Astrocyte of the spinal cord (primary cell): ENCODE measurements around the gene SPATA13.

Experiments
- DNase-seq: peaks from one replicate; pipeline ENCODE4 v3.0.0; 2011; ENCODE audit warnings: low read depth, low spot score
- H3K4me3 ChIP-seq: 2 replicates; pipeline ENCODE4 v1.5.1; 2011; ENCODE audit warnings: low read depth, mild to moderate bottlenecking, low read length, moderate library complexity
- CTCF ChIP-seq: IDR thresholded peaks from 2 replicates; pipeline ENCODE4 v1.5.1; 2012; ENCODE audit warnings: low read depth, mild to moderate bottlenecking, low read length, inconsistent platforms
- in situ Hi-C: cut with HindIII; loops from 2 replicates; pipeline ENCODE4 v1.10.0; 2017; ENCODE audit warnings: low sequenced_read_pairs

SPATA13 gene

GRCh38 chr13:24257497-24257896 lies 97.0 kb downstream of the SPATA13 start:
- no peak for TF ChIP-seq CTCF
- in situ Hi-C loops = no loop called here
- H3K4me3 ChIP-seq = no peak overlapping the region
- DNase-seq = no peak

- no peak for DNase-seq
- no peak overlapping the region for H3K4me3 ChIP-seq
- TF ChIP-seq CTCF = no peak
- in situ Hi-C loops = no loop called here
Observed at GRCh38 chr13:24261566-24261965, 101.0 kb downstream of the SPATA13 start.

GRCh38 chr13:24263632-24264031 lies 103.1 kb downstream of the SPATA13 start:
- no peak for TF ChIP-seq CTCF
- DNase-seq = peak; percentile 39
- in situ Hi-C loops = no loop called here

GRCh38 chr13:24264976-24265375 lies 104.5 kb downstream of the SPATA13 start:
- no peak for DNase-seq
- in situ Hi-C loops = no loop called here
- TF ChIP-seq CTCF = no peak
- H3K4me3 ChIP-seq = no peak overlapping the region

More at GRCh38 chr13:24263632-24264031, 103.1 kb downstream of the SPATA13 start:
- H3K4me3 ChIP-seq = no peak overlapping the region

GRCh38 chr13:24265453-24265852 lies 104.9 kb downstream of the SPATA13 start:
- no peak for DNase-seq

GRCh38 chr13:24267274-24267673 lies 106.8 kb downstream of the SPATA13 start:
- in situ Hi-C loops = no loop called here
- peak; percentile 13 for DNase-seq
- no peak for TF ChIP-seq CTCF
- H3K4me3 ChIP-seq = no peak overlapping the region

More at GRCh38 chr13:24265453-24265852, 104.9 kb downstream of the SPATA13 start:
- no peak overlapping the region for H3K4me3 ChIP-seq
- no peak for TF ChIP-seq CTCF
- in situ Hi-C loops = no loop called here

- TF ChIP-seq CTCF = no peak
- H3K4me3 ChIP-seq = no peak overlapping the region
- in situ Hi-C loops = no loop called here
- no peak for DNase-seq
Observed at GRCh38 chr13:24267801-24268200, 107.3 kb downstream of the SPATA13 start.
